Activated CD4-positive, alpha-beta T cell treated with anti-CD3 and anti-CD28 coated beads, Interleukin-2, Interleukin-4, amounts not matched to agents 100 ng/mL and 50 ng/mL, durations not matched to agents 16 hours and 8 hours (primary cell): ENCODE measurements around the gene VGLL3.
"Not testable (repeated sequence)": the region's sequence is repeated elsewhere in the genome, so short reads cannot be mapped to it uniquely, and the experiment has no call there.

Source experiments
- DNase-seq: peaks from one replicate; pipeline ENCODE4 v3.0.0-alpha.2; 2020; ENCODE audit warnings: low spot score

VGLL3 gene

GRCh38 chr3:86990734-86991481, at the start of gene VGLL3:
Gene VGLL3 (minus strand): TSS chr3:86991149. CDS start chr3:86990743, 406 bp downstream.
- no peak for DNase-seq

- DNase-seq: no peak
Observed at GRCh38 chr3:87037652-87038051, 46.7 kb upstream of the VGLL3 start.

- DNase-seq: no peak
Observed at GRCh38 chr3:87036671-87037070, 45.7 kb upstream of the VGLL3 start.

GRCh38 chr3:87035339-87035738, 44.4 kb upstream of the VGLL3 start:
- no peak for DNase-seq

GRCh38 chr3:87033205-87033604, 42.3 kb upstream of the VGLL3 start:
- DNase-seq: no peak

GRCh38 chr3:87025661-87026645, 35.0 kb upstream of the VGLL3 start:
- DNase-seq: no peak

GRCh38 chr3:87017370-87017769, 26.4 kb upstream of the VGLL3 start:
- DNase-seq: not testable (repeated sequence)

GRCh38 chr3:87009271-87009670, 18.3 kb upstream of the VGLL3 start:
- no peak for DNase-seq

- no peak for DNase-seq
Observed at GRCh38 chr3:87006844-87007439, 16.0 kb upstream of the VGLL3 start.

- no peak for DNase-seq
Observed at GRCh38 chr3:87004883-87005282, 13.9 kb upstream of the VGLL3 start.

- no peak for DNase-seq
Observed at GRCh38 chr3:87002346-87002745, 11.4 kb upstream of the VGLL3 start.

- DNase-seq: no peak
Observed at GRCh38 chr3:87001473-87002098, 10.6 kb upstream of the VGLL3 start.

- DNase-seq: no peak
Observed at GRCh38 chr3:87000940-87001339, 10.0 kb upstream of the VGLL3 start.

- DNase-seq: no peak
Observed at GRCh38 chr3:86998569-86998968, 7.6 kb upstream of the VGLL3 start.

GRCh38 chr3:86996261-86996955, 5.5 kb upstream of the VGLL3 start:
- DNase-seq: no peak

GRCh38 chr3:86995537-86995936, 4.6 kb upstream of the VGLL3 start:
- no peak for DNase-seq

GRCh38 chr3:86993704-86994103, 2.8 kb upstream of the VGLL3 start:
- no peak for DNase-seq

GRCh38 chr3:86991840-86992435, 989 bp upstream of the VGLL3 start:
- DNase-seq: no peak

- DNase-seq: no peak
Observed at GRCh38 chr3:86991482-86991815, 500 bp upstream of the VGLL3 start.

- no peak for DNase-seq
Observed at GRCh38 chr3:86990012-86990733, 776 bp downstream of the VGLL3 start.

GRCh38 chr3:86989611-86990010, 1.3 kb downstream of the VGLL3 start:
- DNase-seq: no peak
